Heart right ventricle (tissue), 16 donors: Measurements from ENCODE around the gene CLEC20A. TPM values are rescaled to one million over a fixed set of nuclear protein-coding genes. Genes with fewer than 3 reads are reported as not detected.

Experiments
- ATAC-seq, 8 donors: fragments of 200-7000 bp; cut with Tn5 transposase; one replicate each; pipeline ENCODE4 v1.9.1; 2020; ENCODE audit warnings: mild to moderate bottlenecking in 8 of 8, moderate library complexity in 8 of 8, moderate number of reproducible peaks in 1 of 8
- DNase-seq, 2 donors: peaks; one replicate each; pipeline ENCODE4 v3.0.0-alpha.2; 2020
- H3K27ac ChIP-seq, 10 donors: fragments of 200-600 bp; sonication (generic) in 2 of 10; one replicate each; pipeline versions ENCODE4 v1.5.0 to v1.8.0; 2020 to 2022; ENCODE audit warnings: mild to moderate bottlenecking in 3 of 10
- H3K27me3 ChIP-seq, 7 donors: fragments of 200-600 bp; one replicate each; pipeline ENCODE4 v1.8.0; 2021 to 2022; ENCODE audit warnings: mild to moderate bottlenecking in 2 of 7
- H3K36me3 ChIP-seq, 9 donors: fragments of 200-600 bp; sonication (generic) in 1 of 9; one replicate each; pipeline versions ENCODE4 v1.5.0 to v1.8.0; 2020 to 2022; ENCODE audit warnings: mild to moderate bottlenecking in 2 of 9
- H3K4me1 ChIP-seq, 9 donors: fragments of 200-600 bp; sonication (generic) in 1 of 9; one replicate each; pipeline versions ENCODE4 v1.5.0 to v1.8.0; 2020 to 2022; ENCODE audit warnings: mild to moderate bottlenecking in 4 of 9
- H3K4me3 ChIP-seq, 10 donors: fragments of 200-600 bp; sonication (generic) in 2 of 10; one replicate each; pipeline versions ENCODE4 v1.5.0 to v1.8.0; 2020 to 2022; ENCODE audit warnings: mild to moderate bottlenecking in 7 of 10, moderate library complexity in 2 of 10
- H3K9me3 ChIP-seq, 11 donors: fragments of 200-600 bp in 10 of 11; sonication (generic) in 2 of 11; one replicate each; pipeline versions ENCODE4 v1.5.0 to v1.8.0; 2013 to 2022; ENCODE audit warnings: mild to moderate bottlenecking in 2 of 11, control low read depth in 1 of 11, moderate library complexity in 1 of 11
- WGBS, 2 donors: extraction: QIAGEN DNeasy Blood & Tissue Kit; methylation state at CpG; one replicate each; pipeline ENCODE4 v1.1.7; 2013; ENCODE audit warnings: inconsistent platforms in 1 of 2; 5-methylcytosine and 5-hydroxymethylcytosine counted together
- intact Hi-C, 10 donors: fragments of 100-400 bp; cut with DNase I; formaldehyde crosslinking; loops; one replicate each; pipeline versions ENCODE4 v1.11.1 to v1.14.2; 2022
- polyA plus RNA-seq, 2 donors: library from polyadenylated mRNA; stranded (reverse); fragments of 200-250 nt; gene quantifications; one replicate each; pipeline ENCODE4 v1.2.3, GENCODE V29; 2013
- total RNA-seq, 10 donors: library from RNA; stranded (reverse); fragmentation: NEBNext Ultra II Directional in 3 of 10; extraction: Animal tissue kit (Norgen Biotek cat#: 25700) in 3 of 10; gene quantifications; one replicate each; pipeline versions ENCODE4 v1.2.1 to v1.2.4, GENCODE V29; 2021 to 2023
- TF ChIP-seq, protein P1 (sequence below), 9 donors: fragments of 200-600 bp; sonication (generic) in 2 of 9; IDR thresholded peaks; one replicate each; pipeline versions ENCODE4 v1.5.0 to v1.8.0; 2021 to 2022; ENCODE audit warnings: antibody characterized with exemption in 9 of 9, mild to moderate bottlenecking in 5 of 9, moderate library complexity in 1 of 9
- donor health status: Arrhythmogenic right ventricular cardiomyopathy.
- donor health status: ischemic (EF 13 %, LVEDD 7.1; RV severe dilation, severe dysfunction).
- donor health status: healthy with polysubstance abuse.
- donor health status: DM: no; HTN: yes; CAD: no.
- donor health status: DM: no; HTN: no; CAD: no.
- donor health status: ischemic (EF 25% LVEDD 6.9; RV normal size, moderate dysfunction).
- donor health status: ischemic (EF 25% LVEDD 5.7; RV mildly dilated, moderate dysfunction).
- donor health status: healthy.
- donor health status: DM: yes; HTN: yes; CAD: no.
- donor health status: Ischemic cardiomyopathy.
- donor health status: ischemic (EF 35%, LVEDD 5.7; RV mildly dilated, moderate dysfunction).
- donor health status: nonischemic (EF 11% LVEDD 7.7; RV severe dilation, severe dysfunction).
- donor health status: DM: yes; HTN: yes; CAD: no.
- donor health status: PGD.
- donor health status: ischemic (EF 29% LVEDD 5.4; RV normal size, mild dysfunction).
- donor health status: nonischemic (EF 23%, LVEDD 6.1; RV moderate dilation, normal function).

CLEC20A gene
- total and polyA plus RNA-seq, 12 donors = not detected

DNA sequence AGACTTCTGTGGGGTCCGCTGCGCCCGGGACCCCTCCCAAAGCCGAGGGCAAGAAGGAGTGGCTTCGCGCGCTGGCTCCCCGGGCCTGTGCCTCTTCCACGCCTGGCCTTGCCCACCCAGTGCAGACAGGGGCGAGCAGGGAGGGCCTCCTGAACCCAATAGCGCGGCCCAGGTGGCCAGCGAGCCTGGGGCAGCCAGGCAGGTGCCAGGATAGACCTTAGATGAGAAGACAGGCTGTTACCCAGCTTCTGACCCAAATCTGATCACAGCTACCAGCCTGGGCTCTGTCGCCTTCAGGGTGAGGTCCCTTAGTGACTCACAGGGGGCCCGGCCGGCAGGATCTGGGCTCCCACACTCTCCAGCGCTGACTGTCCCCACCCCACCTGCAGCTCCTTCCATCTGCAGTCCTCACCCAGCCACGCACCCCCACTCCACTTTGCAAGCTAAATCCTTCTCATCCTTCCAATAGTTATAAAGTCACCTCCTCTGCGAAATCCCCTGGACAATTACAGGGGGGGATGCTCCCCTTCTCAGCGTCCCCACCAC lies 9.6 kb downstream of the CLEC20A start:
- ATAC-seq = peak in 6 of 8 donors; percentile 8 to 37 (median 26)
- 43 to 45% methylated on average over 20 of the region's 20 CpGs for WGBS, 2 donors
- intact Hi-C loops = no loop called here

DNA sequence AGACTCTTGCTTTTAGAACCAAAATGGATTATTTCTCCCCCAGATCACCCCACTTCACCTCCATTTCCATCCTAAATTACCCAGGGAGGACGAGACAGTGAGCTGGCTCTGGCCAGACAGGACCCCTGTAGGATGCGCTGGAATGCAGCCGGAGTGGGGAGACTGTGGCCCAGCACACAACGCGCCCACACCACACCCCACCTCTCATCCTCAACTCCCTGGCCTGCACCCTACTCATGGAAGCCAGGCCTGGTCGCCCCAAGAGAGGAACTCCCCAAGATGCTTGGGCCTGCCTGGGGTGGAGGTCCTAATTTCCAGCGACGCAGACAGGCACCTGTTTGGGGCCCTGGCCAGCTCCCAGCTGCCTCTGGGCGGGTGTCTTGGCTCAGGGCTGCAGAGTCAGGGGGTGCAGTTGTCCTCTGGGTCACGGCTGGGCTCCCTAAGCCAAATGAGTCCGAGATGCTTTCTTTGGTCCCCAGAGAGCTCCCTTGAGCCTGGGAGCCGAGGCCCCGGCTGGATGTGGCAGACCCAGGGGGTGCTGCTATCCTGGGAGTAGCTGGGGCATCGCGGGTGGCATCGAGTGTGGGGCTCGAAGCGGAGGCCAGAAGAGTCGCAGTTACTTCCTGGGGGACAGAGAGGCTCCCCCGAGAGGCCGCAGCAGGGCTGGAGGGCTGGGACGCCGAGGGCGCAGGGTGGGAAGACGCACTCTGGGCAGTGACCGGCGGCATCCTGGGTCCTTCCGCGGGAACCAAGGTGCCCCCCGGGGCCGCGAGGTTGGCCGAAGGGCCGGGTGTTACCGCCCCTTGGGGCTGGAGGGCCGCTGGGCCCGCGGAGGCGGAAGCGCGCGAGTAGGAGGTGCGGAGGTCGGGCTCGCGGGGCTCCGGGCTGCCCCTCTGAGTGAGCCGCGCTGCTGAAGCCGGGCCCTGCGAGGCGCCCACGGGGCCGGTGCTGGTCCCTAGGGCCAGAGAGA lies 10.4 kb downstream of the CLEC20A start:
- intact Hi-C loops = no loop called here
- Histone ChIP-seq H3K27me3 (no peaks in the 10 kb centered on the region), H3K9me3 (no peaks in the 10 kb centered on the region), H3K27ac (no peak overlapping the region), H3K4me1 (peaks cover 2 to 26% (median 17%) of the 10 kb centered on the region in 9 donors), H3K4me3 (peak overlapping the region; percentile 25 to 56 (median 46)), H3K36me3 (peaks cover 0 to 11% (median 0%) of the 10 kb centered on the region in 9 donors)
- WGBS, 2 donors = 26 to 30% methylated on average over 47 to 54 of the region's 54 CpGs
- ATAC-seq (peak; percentile 18 to 72 (median 48)), DNase-seq (no peak)
- TF ChIP-seq, protein P1, sequence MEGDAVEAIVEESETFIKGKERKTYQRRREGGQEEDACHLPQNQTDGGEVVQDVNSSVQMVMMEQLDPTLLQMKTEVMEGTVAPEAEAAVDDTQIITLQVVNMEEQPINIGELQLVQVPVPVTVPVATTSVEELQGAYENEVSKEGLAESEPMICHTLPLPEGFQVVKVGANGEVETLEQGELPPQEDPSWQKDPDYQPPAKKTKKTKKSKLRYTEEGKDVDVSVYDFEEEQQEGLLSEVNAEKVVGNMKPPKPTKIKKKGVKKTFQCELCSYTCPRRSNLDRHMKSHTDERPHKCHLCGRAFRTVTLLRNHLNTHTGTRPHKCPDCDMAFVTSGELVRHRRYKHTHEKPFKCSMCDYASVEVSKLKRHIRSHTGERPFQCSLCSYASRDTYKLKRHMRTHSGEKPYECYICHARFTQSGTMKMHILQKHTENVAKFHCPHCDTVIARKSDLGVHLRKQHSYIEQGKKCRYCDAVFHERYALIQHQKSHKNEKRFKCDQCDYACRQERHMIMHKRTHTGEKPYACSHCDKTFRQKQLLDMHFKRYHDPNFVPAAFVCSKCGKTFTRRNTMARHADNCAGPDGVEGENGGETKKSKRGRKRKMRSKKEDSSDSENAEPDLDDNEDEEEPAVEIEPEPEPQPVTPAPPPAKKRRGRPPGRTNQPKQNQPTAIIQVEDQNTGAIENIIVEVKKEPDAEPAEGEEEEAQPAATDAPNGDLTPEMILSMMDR (IDR thresholded peaks at IDR 0.05) = no peak

More for the DNA sequence above, 9.6 kb downstream of the CLEC20A start:
- H3K27ac ChIP-seq = no peak overlapping the region
- DNase-seq = no peak
- TF ChIP-seq, protein P1 (IDR thresholded peaks at IDR 0.05) = no peak
- peaks cover 2 to 26% (median 17%) of the 10 kb centered on the region in 9 donors for H3K4me1 ChIP-seq
- H3K4me3 ChIP-seq = peak overlapping the region in 9 of 10 donors; percentile 34 to 56 (median 50)
- H3K27me3 ChIP-seq = no peaks in the 10 kb centered on the region
- no peaks in the 10 kb centered on the region for H3K9me3 ChIP-seq
- peaks cover 0 to 5% (median 0%) of the 10 kb centered on the region in 9 donors for H3K36me3 ChIP-seq

DNA sequence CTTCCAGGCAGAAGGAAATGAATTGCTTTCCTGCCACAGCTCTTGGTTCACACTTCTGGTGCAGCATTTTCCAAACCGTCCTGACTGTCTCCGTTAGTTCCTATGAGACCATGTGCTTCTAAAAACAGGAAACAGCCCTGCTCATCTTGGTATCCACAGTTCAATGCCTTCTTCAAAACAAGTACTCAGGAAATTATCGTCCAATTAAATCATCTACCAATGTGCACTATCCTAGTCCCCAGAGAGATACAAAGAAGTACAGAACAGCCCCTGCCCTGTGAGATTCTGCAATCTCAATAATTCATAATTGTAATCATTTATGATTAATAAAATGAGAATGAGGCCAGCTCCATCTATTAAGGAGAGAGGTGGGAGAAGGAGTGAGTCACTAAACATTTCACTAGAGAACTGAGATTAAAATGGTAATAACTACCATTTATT lies 11.2 kb downstream of the CLEC20A start:
- H3K27me3 ChIP-seq = no peaks in the 10 kb centered on the region
- intact Hi-C loops = no loop called here
- no peak for ATAC-seq

More for the DNA sequence above, 11.2 kb downstream of the CLEC20A start:
- Histone ChIP-seq H3K4me1 (peaks cover 2 to 26% (median 17%) of the 10 kb centered on the region in 9 donors), H3K4me3 (no peak overlapping the region), H3K9me3 (no peaks in the 10 kb centered on the region), H3K36me3 (peaks cover 0 to 19% (median 0%) of the 10 kb centered on the region in 9 donors), H3K27ac (no peak overlapping the region)
- 38 to 50% methylated on average over 3 of the region's 3 CpGs for WGBS, 2 donors
- DNase-seq = no peak
- TF ChIP-seq, protein P1 (IDR thresholded peaks at IDR 0.05) = no peak
